HTERT RPE-1 (cell line): Measurements from ENCODE around the gene FGD3.

Source experiments
- in situ Hi-C: fragments of 300-500 bp; cut with MboI; formaldehyde crosslinking; loops from 4 replicates; pipeline ENCODE4 v1.14.3; 2020; ENCODE audit warnings: low sequenced_read_pairs

The FGD3 gene

GRCh38 chr9:93049491-93049890 lies 102.2 kb downstream of the FGD3 start:
- in situ Hi-C loops, result no loop called here

- in situ Hi-C loops, result no loop called here
These were observed 102.9 kb downstream of the FGD3 start for GRCh38 chr9:93050231-93050630.

GRCh38 chr9:93051680-93052089 lies 104.4 kb downstream of the FGD3 start:
- in situ Hi-C loops, result no loop called here

- in situ Hi-C loops, result no loop called here
These were observed 105.6 kb downstream of the FGD3 start for GRCh38 chr9:93052791-93053540.

GRCh38 chr9:93053781-93054331 lies 106.5 kb downstream of the FGD3 start:
- in situ Hi-C loops, result no loop called here

- in situ Hi-C loops, result no loop called here
These were observed 107.7 kb downstream of the FGD3 start for GRCh38 chr9:93054758-93055704.

- in situ Hi-C loops, result no loop called here
These were observed 109.8 kb downstream of the FGD3 start for GRCh38 chr9:93057042-93057702.

GRCh38 chr9:93057703-93058354 lies 110.5 kb downstream of the FGD3 start:
- in situ Hi-C loops, result no loop called here

- in situ Hi-C loops, result no loop called here
These were observed 111.2 kb downstream of the FGD3 start, which contains the start of gene SUSD3 for GRCh38 chr9:93058355-93059010. Gene SUSD3, plus strand, starts transcription at chr9:93058701. Its CDS starts 42 bp downstream, at chr9:93058743.

- in situ Hi-C loops, result no loop called here
These were observed 111.8 kb downstream of the FGD3 start for GRCh38 chr9:93059011-93059714.

- in situ Hi-C loops, result no loop called here
These were observed 112.6 kb downstream of the FGD3 start for GRCh38 chr9:93059715-93060578.

- in situ Hi-C loops, result no loop called here
These were observed 113.5 kb downstream of the FGD3 start for GRCh38 chr9:93060746-93061259.

GRCh38 chr9:93061260-93061751 lies 114.0 kb downstream of the FGD3 start:
- in situ Hi-C loops, result no loop called here

- in situ Hi-C loops, result no loop called here
These were observed 114.8 kb downstream of the FGD3 start for GRCh38 chr9:93061791-93062763.

- in situ Hi-C loops, result no loop called here
These were observed 117.2 kb downstream of the FGD3 start for GRCh38 chr9:93064392-93065134.

GRCh38 chr9:93065135-93065720 lies 117.9 kb downstream of the FGD3 start:
- in situ Hi-C loops, result no loop called here
